Measurements from ENCODE around the gene ANXA1.

The ANXA1 gene

GRCh38 chr9:73141282-73141681, 10.4 kb upstream of the ANXA1 start:
- DNase-seq, result no peak

GRCh38 chr9:73143711-73144328, 7.8 kb upstream of the ANXA1 start:
- DNase-seq, result no peak

- no peak for DNase-seq
Measured at GRCh38 chr9:73146111-73146815, 5.4 kb upstream of the ANXA1 start.

GRCh38 chr9:73148447-73148937, 3.2 kb upstream of the ANXA1 start:
- DNase-seq, result no peak

GRCh38 chr9:73149371-73150067, 2.1 kb upstream of the ANXA1 start:
- peak; percentile 1 for DNase-seq

GRCh38 chr9:73152543-73152844, 829 bp downstream of the ANXA1 start:
- DNase-seq, result no peak

- no peak for DNase-seq
Measured at GRCh38 chr9:73152953-73153352, 1.3 kb downstream of the ANXA1 start.

GRCh38 chr9:73153793-73154227, 2.1 kb downstream of the ANXA1 start:
- DNase-seq, result no peak

- DNase-seq, result no peak
Measured at GRCh38 chr9:73154271-73154670, 2.6 kb downstream of the ANXA1 start.

- DNase-seq, result no peak
Measured at GRCh38 chr9:73154722-73155121, 3.1 kb downstream of the ANXA1 start.

GRCh38 chr9:73155377-73155776, 3.7 kb downstream of the ANXA1 start:
- no peak for DNase-seq

GRCh38 chr9:73155968-73156864, 4.6 kb downstream of the ANXA1 start:
- no peak for DNase-seq

- no peak for DNase-seq
Measured at GRCh38 chr9:73156865-73157187, 5.2 kb downstream of the ANXA1 start.

GRCh38 chr9:73157811-73158210, 6.1 kb downstream of the ANXA1 start:
- DNase-seq, result no peak

GRCh38 chr9:73158723-73159122, 7.1 kb downstream of the ANXA1 start:
- no peak for DNase-seq

- no peak for DNase-seq
Measured at GRCh38 chr9:73160868-73161267, 9.2 kb downstream of the ANXA1 start.

- DNase-seq, result no peak
Measured at GRCh38 chr9:73162987-73163768, 11.5 kb downstream of the ANXA1 start.

GRCh38 chr9:73165911-73166310, 14.2 kb downstream of the ANXA1 start:
- DNase-seq, result no peak

- no peak for DNase-seq
Measured at GRCh38 chr9:73166468-73166867, 14.8 kb downstream of the ANXA1 start.

GRCh38 chr9:73167614-73168013, 15.9 kb downstream of the ANXA1 start:
- DNase-seq, result no peak

GRCh38 chr9:73168298-73168934, 16.8 kb downstream of the ANXA1 start:
- DNase-seq, result no peak

Measured in NCI-H446 treated with DMSO at 0.1 percent for 48 hours (cell line).